Nephron progenitor cell (in vitro differentiated cells): ENCODE measurements around the gene PRDM16.

ENCODE experiments used
- DNase-seq: peaks from one replicate; pipeline ENCODE4 v3.0.0; 2021
- H3K27ac Mint-ChIP-seq: 2 replicates; pipeline ENCODE4 v1.8.0; 2021; ENCODE audit warnings: mild to moderate bottlenecking, moderate library complexity, mixed read lengths
- H3K27me3 Mint-ChIP-seq: 2 replicates; pipeline ENCODE4 v1.8.0; 2021; ENCODE audit warnings: mild to moderate bottlenecking, low read depth, mixed read lengths; ENCODE audit not compliant: poor library complexity
- H3K36me3 Mint-ChIP-seq: 2 replicates; pipeline ENCODE4 v1.8.0; 2021; ENCODE audit warnings: low read depth, mixed read lengths
- H3K4me1 Mint-ChIP-seq: 2 replicates; pipeline ENCODE4 v1.8.0; 2021; ENCODE audit warnings: mixed read lengths
- H3K4me3 Mint-ChIP-seq: 2 replicates; pipeline ENCODE4 v1.8.0; 2021; ENCODE audit warnings: mild to moderate bottlenecking, moderate library complexity, mixed read lengths
- H3K9me3 Mint-ChIP-seq: 2 replicates; pipeline ENCODE4 v1.8.0; 2021; ENCODE audit warnings: mild to moderate bottlenecking, moderate library complexity, mixed read lengths
- CTCF ChIP-seq: fragments of 200-600 bp; sonication (generic); IDR thresholded peaks from 2 replicates; pipeline ENCODE4 v1.5.0; 2021; ENCODE audit warnings: antibody characterized with exemption

Gene PRDM16

GRCh38 chr1:3478187-3478586 lies 409.2 kb downstream of the PRDM16 start:
- H3K4me1 Mint-ChIP-seq, result peaks cover 8% of the 10 kb centered on the region
- no peak overlapping the region for H3K4me3 Mint-ChIP-seq
- TF ChIP-seq CTCF, result no peak
- H3K9me3 Mint-ChIP-seq, result no peaks in the 10 kb centered on the region
- H3K27me3 Mint-ChIP-seq, result peaks cover 2% of the 10 kb centered on the region
- no peak for DNase-seq
- peaks cover 5% of the 10 kb centered on the region for H3K36me3 Mint-ChIP-seq
- H3K27ac Mint-ChIP-seq, result no peak overlapping the region

- no peak for DNase-seq
- H3K4me3 Mint-ChIP-seq, result no peak overlapping the region
- no peaks in the 10 kb centered on the region for H3K4me1 Mint-ChIP-seq
- H3K27me3 Mint-ChIP-seq, result peaks cover 6% of the 10 kb centered on the region
- no peaks in the 10 kb centered on the region for H3K36me3 Mint-ChIP-seq
- no peak for TF ChIP-seq CTCF
- H3K27ac Mint-ChIP-seq, result no peak overlapping the region
- H3K9me3 Mint-ChIP-seq, result no peaks in the 10 kb centered on the region
These were observed 410.7 kb downstream of the PRDM16 start for GRCh38 chr1:3479511-3480368.

- Mint-ChIP-seq H3K27ac (no peak overlapping the region), H3K9me3 (peaks cover 2% of the 10 kb centered on the region), H3K4me1 (no peaks in the 10 kb centered on the region), H3K4me3 (no peak overlapping the region), H3K27me3 (peaks cover 8% of the 10 kb centered on the region), H3K36me3 (no peaks in the 10 kb centered on the region)
- TF ChIP-seq CTCF, result no peak
- no peak for DNase-seq
These were observed 411.3 kb downstream of the PRDM16 start for GRCh38 chr1:3480369-3480719.

- H3K36me3 Mint-ChIP-seq, result no peaks in the 10 kb centered on the region
- H3K4me3 Mint-ChIP-seq, result no peak overlapping the region
- no peak for TF ChIP-seq CTCF
- peaks cover 7% of the 10 kb centered on the region for H3K9me3 Mint-ChIP-seq
- no peak overlapping the region for H3K27ac Mint-ChIP-seq
- H3K4me1 Mint-ChIP-seq, result no peaks in the 10 kb centered on the region
- H3K27me3 Mint-ChIP-seq, result peaks cover 10% of the 10 kb centered on the region
- DNase-seq, result no peak
These were observed 412.0 kb downstream of the PRDM16 start for GRCh38 chr1:3481046-3481445.

GRCh38 chr1:3481836-3482375 lies 412.9 kb downstream of the PRDM16 start:
- Mint-ChIP-seq H3K27ac (no peak overlapping the region), H3K27me3 (peaks cover 14% of the 10 kb centered on the region), H3K9me3 (peaks cover 9% of the 10 kb centered on the region), H3K4me3 (no peak overlapping the region), H3K36me3 (no peaks in the 10 kb centered on the region), H3K4me1 (no peaks in the 10 kb centered on the region)
- no peak for TF ChIP-seq CTCF
- DNase-seq, result no peak

- H3K9me3 Mint-ChIP-seq, result peaks cover 13% of the 10 kb centered on the region
- DNase-seq, result no peak
- no peak overlapping the region for H3K4me3 Mint-ChIP-seq
- no peak overlapping the region for H3K27ac Mint-ChIP-seq
- H3K27me3 Mint-ChIP-seq, result peaks cover 18% of the 10 kb centered on the region
- TF ChIP-seq CTCF, result no peak
- no peaks in the 10 kb centered on the region for H3K4me1 Mint-ChIP-seq
- H3K36me3 Mint-ChIP-seq, result no peaks in the 10 kb centered on the region
These were observed 413.4 kb downstream of the PRDM16 start for GRCh38 chr1:3482378-3482849.
